ENCODE measurements around the gene ATXN7L3.
A peak's percentile ranks its signal among the peaks of the same experiment; 100 is the strongest.
"Not testable (repeated sequence)": the region's sequence is repeated elsewhere in the genome, so short reads cannot be mapped to it uniquely, and the experiment has no call there.

The ATXN7L3 gene

GRCh38 chr17:44199553-44200477 is at the start of gene ATXN7L3:
ATXN7L3 (minus strand) TSS chr17:44199884; CDS start chr17:44198070, 1,814 bp downstream.
- DNase-seq, result peak; percentile 98 to 100 (median 99)

- DNase-seq, result no peak
Observed at GRCh38 chr17:44247876-44248736, 48.4 kb upstream of the ATXN7L3 start.

- DNase-seq, result no peak
Observed at GRCh38 chr17:44247440-44247841, 47.8 kb upstream of the ATXN7L3 start.

- DNase-seq, result no peak
Observed at GRCh38 chr17:44241106-44241624, 41.5 kb upstream of the ATXN7L3 start.

- DNase-seq, result not testable (repeated sequence)
Observed at GRCh38 chr17:44237886-44238285, 38.2 kb upstream of the ATXN7L3 start.

GRCh38 chr17:44236444-44236991 is 36.8 kb upstream of the ATXN7L3 start:
- DNase-seq, result no peak

GRCh38 chr17:44235583-44235936 is 35.9 kb upstream of the ATXN7L3 start:
- DNase-seq, result no peak

GRCh38 chr17:44233582-44233981 is 33.9 kb upstream of the ATXN7L3 start:
- no peak for DNase-seq

GRCh38 chr17:44232061-44232460 is 32.4 kb upstream of the ATXN7L3 start:
- no peak for DNase-seq

- DNase-seq, result no peak
Observed at GRCh38 chr17:44230140-44230539, 30.5 kb upstream of the ATXN7L3 start.

- DNase-seq, result no peak
Observed at GRCh38 chr17:44229090-44229489, 29.4 kb upstream of the ATXN7L3 start.

- no peak for DNase-seq
Observed at GRCh38 chr17:44223541-44224071, 23.9 kb upstream of the ATXN7L3 start.

- no peak for DNase-seq
Observed at GRCh38 chr17:44222112-44222869, 22.6 kb upstream of the ATXN7L3 start.

GRCh38 chr17:44221862-44222111 is 22.1 kb upstream of the ATXN7L3 start:
- DNase-seq, result no peak

GRCh38 chr17:44221084-44221861 is 21.6 kb upstream of the ATXN7L3 start:
- peak in 3 of 4 experiments; percentile 21 to 41 (median 34) for DNase-seq

- peak; percentile 29 to 49 (median 42) for DNase-seq
Observed at GRCh38 chr17:44220213-44221083, 20.8 kb upstream of the ATXN7L3 start.

- peak; percentile 37 to 74 (median 62) for DNase-seq
Observed at GRCh38 chr17:44219616-44220212, 20.0 kb upstream of the ATXN7L3 start, which contains the start of gene UBTF. UBTF (minus strand) TSS chr17:44219675; CDS start chr17:44218229, 1,446 bp downstream.

GRCh38 chr17:44219108-44219615 is 19.5 kb upstream of the ATXN7L3 start:
- peak; percentile 35 to 70 (median 54) for DNase-seq

- DNase-seq, result peak; percentile 62 to 84 (median 74)
Observed at GRCh38 chr17:44218344-44219107, 18.8 kb upstream of the ATXN7L3 start.
